Cardiac fibroblast (primary cell): ENCODE measurements around the gene PRRG2.

Source experiments
- DNase-seq, 2 donors: peaks; one replicate each; pipeline versions ENCODE4 v3.0.0 to v3.0.0-alpha.2; 2010; ENCODE audit warnings: low read depth in 2 of 2
- H3K4me3 ChIP-seq, 2 donors: replicated peaks in 1 of 2; 1 replicate in 1 of 2; 2 replicates in 1 of 2; pipeline ENCODE4 v1.5.1; 2011; ENCODE audit warnings: low read depth in 2 of 2, low read length in 2 of 2, mild to moderate bottlenecking in 2 of 2, moderate library complexity in 1 of 2
- TF ChIP-seq, protein P1 (sequence below): IDR thresholded peaks from one replicate; pipeline ENCODE4 v1.5.1; 2011; ENCODE audit warnings: low read depth, mild to moderate bottlenecking, low read length, inconsistent platforms

Gene PRRG2

DNA sequence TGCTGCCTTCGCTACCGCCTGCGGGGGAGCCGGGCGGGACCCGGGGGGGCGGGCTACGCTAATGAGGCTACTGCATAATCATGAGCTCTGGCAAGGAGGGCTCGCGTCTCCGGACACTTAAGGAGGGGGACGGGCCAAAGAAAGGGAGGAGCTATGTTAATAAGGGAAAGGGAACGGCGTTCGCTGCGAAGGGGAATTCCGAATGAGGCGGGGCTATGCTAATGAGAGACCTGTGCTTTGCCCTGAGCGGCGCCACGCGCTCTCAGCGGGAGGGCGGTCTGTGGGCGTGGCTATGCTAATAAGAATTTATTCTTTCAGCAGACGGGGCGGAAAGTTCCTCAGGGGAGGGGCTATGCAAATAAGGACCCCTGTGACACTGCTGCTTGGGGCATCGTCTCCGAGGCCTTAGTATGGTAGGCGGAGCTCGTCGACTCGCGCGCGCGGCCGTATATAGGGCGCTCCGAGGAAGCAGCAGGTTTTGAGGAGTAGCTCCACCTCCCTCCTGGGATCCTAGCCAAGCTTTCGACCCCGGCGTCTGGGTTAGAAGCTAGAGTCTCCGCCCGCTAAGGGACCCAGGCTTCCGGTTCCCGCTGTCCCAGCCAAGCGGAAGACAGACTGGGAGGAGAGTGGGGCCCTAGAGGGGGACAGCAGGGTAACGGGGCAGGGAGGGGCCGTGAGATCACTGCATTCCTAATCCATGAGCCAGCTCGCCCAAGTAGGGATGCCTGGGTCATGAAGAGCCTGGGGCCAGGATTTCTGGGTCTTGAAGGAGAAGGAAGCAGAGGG is 59.2 kb downstream of the PRRG2 start, which contains the start of gene RRAS:
Gene RRAS, minus strand, starts transcription at position 31 of the 786 bp plus-strand sequence. CDS start 45 bp downstream, outside the sequence.
- peak; percentile 100 for DNase-seq
- TF ChIP-seq, protein P1, sequence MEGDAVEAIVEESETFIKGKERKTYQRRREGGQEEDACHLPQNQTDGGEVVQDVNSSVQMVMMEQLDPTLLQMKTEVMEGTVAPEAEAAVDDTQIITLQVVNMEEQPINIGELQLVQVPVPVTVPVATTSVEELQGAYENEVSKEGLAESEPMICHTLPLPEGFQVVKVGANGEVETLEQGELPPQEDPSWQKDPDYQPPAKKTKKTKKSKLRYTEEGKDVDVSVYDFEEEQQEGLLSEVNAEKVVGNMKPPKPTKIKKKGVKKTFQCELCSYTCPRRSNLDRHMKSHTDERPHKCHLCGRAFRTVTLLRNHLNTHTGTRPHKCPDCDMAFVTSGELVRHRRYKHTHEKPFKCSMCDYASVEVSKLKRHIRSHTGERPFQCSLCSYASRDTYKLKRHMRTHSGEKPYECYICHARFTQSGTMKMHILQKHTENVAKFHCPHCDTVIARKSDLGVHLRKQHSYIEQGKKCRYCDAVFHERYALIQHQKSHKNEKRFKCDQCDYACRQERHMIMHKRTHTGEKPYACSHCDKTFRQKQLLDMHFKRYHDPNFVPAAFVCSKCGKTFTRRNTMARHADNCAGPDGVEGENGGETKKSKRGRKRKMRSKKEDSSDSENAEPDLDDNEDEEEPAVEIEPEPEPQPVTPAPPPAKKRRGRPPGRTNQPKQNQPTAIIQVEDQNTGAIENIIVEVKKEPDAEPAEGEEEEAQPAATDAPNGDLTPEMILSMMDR, result no peak
- H3K4me3 ChIP-seq, result peak within 1 kb of the TSS; percentile 75 to 83
